ENCODE results near the gene SH2D7.
A peak's percentile ranks its signal among the peaks of the same experiment; 100 is the strongest.

Gene SH2D7

DNA sequence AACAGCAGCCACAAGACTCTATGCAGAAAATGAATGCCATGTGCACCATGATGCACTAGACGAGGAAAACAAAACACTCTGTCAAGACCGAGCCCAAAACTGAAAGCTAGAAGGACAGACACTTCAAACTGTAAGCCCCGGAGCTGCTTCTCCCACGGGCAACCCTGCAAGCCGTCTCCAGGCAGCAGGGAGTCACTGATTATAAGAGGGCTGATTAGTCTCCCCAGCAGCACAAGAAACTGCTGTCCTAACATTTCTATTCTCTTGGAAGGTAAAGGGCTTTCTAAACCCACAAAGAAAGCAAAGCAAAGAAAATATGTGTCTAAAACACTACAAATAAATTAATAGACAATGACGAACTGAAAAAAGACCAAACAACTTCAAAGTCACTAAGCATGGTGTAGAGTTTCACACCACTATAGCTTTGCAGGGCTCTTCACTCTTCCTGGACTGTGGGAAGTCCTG, 30.4 kb upstream of the SH2D7 start:
- DNase-seq (ENCODE audit: low spot score) = peak; percentile 48

DNA sequence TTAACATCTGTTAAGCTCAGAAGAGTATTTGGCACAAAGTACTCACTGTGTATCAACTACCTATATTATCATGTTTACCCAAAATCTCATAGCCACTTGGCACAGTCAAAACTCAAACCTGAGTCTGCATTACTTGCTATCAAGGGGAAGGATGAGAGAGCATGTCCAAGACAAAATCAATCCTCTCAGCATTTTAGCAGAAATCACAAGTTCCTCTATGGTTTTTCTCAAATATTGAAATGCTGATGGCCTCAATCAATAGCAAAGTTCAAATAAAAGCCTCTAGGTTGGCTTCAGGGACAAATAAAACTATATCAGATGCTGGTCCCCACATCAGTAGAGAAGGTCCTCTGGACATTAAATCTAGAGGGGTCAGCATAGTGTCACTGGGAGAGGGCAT, 29.1 kb upstream of the SH2D7 start:
- DNase-seq (ENCODE audit: low spot score) = no peak

DNA sequence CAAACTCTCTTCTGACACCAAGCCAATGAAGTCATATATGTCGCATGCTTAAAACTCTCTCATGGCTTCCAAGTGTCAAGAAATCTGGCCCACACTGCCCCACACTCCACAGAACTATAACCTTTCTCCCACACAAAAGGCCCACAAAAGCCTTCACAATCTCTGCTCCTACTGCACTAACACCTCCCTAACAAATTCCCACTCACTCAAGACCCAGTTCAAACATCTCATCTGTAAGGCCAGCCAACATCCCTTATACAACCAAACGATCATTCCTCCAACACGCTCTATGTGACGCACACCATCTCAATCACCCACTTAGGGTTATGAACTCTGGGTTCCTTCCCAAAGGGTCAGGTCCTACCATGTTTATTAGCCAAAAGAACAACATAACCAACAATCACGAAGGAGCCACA, 28.4 kb upstream of the SH2D7 start:
- DNase-seq (ENCODE audit: low spot score) = no peak

DNA sequence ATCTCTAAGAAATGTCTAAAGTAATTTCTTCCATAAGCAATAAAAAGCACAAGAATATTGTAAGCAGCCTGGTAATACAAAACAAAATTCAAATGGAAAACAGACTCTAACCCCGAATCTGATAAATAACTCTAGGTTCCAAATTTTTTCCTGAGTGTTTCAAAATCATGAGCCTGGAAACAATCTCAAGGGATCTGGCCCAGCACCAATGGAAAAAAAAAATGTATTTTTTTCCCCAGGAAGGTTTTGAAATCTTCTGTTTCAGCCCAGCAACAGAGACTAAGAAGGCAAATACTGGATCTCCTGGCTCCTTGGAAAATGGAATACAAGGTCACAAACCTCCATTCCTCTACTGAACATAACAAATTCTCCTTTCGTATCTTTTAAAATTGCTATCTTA, 27.8 kb upstream of the SH2D7 start:
- peak; percentile 27 for DNase-seq (ENCODE audit: low spot score)

DNA sequence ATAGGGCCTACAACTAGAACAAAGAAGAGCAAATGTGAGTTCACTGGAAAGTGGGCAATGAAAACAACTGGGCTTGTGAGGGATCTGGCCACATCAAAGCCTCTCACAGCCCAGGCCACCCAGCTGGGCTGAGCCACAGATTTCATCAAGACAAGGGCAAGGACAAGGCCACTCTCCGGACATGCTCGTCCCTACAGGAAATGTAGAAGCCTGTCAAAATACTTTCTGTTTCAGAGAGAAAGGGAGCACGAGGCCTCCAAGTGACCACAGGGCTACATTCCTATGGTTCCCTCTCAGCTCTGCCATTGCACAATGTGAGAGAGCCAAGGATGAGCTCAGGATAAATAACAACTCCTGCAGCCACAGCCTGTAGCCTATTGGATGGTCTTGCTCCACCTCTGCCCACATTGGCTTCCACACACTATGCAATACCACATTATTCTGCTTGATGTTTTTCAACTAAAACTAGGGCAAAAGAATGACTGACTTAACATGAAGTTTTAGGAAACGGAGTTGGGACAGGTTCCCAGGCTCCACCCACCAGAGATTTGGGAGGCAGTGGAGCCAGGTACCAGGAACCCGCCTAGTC, 27.0 kb upstream of the SH2D7 start:
- peak; percentile 93 for DNase-seq (ENCODE audit: low spot score)

DNA sequence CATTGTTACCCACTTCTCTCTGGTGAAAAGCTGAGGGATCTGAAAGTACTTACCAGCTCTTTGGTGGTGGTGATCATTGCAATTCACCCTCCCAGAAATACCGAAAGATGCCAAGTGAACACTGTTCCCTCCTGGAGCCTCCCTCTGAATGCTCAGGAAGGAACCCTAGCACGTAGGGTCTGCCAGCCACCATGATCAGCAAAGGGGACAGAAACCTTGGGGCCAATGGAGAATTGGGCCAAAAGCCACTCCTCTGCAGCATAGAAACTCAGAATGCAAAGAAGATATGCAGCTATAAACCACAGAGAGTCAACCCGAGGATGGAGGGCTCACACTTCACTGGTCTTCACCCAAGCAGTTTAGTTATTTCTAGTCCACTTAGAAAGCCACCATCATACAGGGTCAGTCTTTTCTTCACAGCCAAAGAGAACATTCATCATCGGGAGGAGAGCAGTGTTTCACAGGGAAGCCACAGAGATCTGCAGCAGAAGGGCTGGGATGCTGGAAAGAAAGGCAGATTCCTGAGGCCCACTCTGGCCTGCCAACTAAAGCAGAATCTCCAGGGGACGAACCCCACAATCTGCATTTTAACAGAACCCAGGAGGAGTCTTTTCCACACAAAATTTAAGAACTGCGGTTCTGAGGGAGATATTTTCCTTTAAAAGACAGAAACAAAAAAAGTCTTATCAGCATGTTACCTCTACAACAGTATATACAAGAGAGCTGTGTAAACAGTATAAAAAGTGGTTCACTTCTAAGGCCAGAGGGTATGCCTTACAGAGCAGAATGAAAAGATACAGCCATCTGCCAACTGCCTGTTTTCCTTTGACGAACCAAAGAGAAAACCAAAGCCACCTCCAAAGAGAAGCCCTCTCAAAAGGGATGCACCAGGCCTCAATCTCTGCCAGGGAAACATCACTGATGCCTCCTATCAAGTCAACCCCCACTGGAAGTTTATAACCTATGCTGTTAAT, 26.1 kb upstream of the SH2D7 start:
- DNase-seq (ENCODE audit: low spot score) = peak; percentile 26

DNA sequence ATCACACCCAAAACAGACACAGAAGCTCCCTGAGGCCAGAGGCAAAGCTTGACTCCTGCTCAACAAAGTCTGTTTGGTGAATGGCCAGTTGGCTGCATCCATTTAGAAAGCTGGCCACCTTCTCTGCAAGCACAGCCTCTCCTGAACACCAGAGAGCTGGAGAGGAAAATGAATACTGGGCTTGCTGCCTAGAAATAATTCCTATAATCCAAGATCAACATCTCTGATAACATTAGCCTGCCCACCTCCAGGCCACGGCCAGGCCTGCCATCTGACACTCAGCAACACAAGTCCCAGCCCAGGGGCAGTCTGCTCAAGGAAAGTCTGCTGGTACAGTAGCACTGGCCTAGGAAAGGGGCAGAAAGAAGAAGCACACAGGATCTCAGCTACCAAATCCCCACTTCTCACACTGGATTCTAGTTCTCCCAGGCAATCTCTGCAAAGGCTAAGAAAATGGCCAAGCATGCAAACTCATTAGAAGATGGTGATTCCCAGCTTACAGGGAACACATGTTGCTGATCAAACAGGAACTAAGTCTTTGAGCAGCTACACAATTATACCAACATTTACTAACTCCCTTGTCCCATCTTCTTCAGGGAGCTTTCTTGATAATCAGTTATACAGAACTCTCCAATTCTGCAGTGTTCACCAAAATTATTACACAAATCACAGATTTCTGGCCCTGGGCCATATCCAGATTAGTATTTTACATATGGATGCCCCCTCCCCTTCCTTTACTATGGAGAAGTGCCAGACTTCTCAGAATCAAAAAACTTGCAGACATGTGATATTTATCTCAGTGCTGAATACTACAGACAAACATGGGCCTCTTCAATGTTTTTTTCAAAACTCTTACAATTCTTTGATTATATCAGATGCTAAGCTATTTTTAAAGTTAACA, 24.8 kb upstream of the SH2D7 start:
- no peak for DNase-seq (ENCODE audit: low spot score)

DNA sequence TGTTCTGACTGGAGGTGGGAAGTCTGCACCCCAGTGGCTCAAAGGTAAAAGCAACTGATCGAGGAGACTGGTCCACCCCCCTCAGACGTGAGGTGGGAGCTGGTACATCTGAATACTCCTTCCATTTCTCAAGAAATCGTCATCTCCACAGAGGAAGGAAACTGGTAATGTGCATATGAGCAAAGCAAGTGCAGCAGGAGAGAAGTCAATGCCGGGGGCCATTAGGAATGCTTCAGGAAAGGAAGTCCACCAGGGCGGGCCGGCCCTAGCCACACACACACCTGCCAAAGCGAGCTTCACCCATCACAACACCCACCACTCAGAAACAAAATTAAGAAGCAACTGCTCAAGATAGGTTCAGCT, 23.3 kb upstream of the SH2D7 start:
- DNase-seq (ENCODE audit: low spot score) = no peak

DNA sequence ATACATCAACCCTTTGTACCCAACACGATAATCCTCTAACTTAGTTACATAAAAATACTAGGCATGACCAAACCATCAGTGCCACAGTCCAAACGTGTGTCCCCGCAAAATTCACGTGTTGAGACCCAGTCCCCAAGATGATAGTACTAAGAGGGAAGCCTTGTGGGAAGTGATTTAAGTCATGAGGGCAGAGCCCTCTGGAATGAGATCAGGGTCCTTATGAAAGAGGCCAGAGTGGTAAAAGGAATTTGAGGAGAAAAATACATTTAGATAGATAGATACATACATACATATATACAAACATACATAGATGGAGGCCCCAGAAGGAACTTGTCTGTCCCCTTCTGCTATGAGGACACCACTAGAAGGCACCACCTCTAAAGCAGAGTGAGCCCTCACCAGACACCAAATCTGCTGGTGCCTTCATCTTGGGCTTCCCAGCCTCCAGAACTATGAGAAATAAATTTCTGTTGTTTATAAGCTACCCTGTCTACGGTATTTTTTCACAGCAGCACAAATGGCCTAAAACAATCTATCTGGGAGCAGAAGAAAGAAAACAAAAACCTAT, 22.8 kb upstream of the SH2D7 start:
- no peak for DNase-seq (ENCODE audit: low spot score)

DNA sequence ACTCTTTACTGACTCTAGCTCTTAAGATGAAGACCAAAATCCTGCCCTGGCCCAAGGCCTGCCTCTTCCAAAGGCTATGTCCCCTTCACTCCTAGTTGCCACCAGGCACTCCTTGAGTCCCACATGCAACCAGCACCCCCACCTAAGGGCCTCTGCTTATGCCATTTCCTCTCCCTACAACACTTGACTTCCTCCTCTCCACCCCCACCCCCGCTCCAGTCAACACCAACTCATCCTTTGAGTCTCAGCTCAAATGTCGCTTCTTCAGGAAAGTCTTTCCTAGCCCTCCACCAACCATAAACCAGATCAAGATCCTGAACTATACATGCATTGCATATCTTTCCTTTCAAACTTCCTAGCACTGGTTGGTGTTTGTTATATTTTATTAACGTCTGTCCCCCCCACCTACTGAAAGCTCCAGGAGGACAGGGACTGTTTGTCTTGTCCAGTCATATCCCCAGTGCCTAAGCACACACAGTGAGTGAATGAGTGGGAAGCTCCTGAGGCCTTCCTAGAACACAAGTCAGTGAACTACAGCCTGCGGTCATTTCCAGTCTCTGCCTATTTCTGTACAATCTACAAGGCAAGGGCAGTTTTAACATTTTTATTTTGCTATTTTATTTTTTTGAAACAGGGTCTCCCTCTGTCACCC, 22.2 kb upstream of the SH2D7 start:
- DNase-seq (ENCODE audit: low spot score) = no peak

DNA sequence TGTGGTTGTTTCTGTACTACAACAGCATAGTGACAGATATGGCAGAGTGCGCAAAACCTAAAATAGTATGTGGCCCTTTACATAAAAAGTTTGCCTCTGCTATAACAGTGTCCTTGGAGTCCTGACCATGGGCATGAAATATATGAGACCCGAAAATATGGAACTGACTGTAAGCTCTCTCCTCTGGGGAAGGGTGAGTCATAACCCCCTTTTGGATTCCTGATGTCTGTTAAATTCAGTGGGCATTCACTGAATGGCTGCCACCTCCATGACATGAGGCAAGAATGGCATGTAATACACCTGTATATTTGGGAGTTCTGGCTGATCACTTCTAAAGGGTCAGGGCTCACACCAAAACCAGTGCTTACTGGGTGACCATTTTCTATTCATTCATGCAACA, 21.0 kb upstream of the SH2D7 start:
- DNase-seq (ENCODE audit: low spot score) = no peak

DNA sequence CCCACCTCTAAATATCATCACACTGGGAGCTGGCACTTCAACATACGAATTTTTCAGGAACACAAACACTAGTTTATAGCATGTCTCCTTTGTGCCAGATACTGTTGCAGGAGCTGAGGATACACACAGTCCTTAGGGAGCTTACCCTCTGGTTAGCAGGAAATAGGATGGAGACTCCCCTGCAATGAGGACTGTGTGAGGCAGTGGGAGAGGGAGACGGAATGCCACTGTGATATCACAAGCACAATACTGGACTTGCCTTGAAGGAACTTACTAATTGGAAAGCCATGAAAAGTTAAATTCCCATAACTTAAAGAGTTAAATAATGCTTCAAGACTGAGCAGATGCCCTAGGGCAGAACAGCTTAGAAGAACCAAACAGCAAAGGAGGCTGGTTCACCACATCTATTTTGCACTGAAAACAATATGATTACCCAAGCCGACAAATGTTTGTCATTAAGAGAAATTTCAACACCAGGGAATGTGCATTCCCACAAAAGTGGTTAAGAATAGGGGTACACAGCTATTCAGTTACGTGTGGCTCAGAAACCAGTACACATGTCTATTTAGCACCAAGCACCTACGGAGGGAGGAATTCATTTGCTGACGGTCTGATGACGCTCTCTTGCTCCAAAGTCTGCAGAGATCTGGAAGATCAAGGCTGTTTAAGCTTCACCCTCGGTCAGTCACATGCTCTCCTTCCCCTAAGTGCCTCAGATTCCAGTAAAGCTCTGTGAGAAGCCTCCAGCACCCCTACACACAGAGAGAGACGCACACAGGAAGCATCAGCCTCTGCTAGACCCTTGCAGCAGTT, 20.1 kb upstream of the SH2D7 start:
- peak; percentile 50 for DNase-seq (ENCODE audit: low spot score)

DNA sequence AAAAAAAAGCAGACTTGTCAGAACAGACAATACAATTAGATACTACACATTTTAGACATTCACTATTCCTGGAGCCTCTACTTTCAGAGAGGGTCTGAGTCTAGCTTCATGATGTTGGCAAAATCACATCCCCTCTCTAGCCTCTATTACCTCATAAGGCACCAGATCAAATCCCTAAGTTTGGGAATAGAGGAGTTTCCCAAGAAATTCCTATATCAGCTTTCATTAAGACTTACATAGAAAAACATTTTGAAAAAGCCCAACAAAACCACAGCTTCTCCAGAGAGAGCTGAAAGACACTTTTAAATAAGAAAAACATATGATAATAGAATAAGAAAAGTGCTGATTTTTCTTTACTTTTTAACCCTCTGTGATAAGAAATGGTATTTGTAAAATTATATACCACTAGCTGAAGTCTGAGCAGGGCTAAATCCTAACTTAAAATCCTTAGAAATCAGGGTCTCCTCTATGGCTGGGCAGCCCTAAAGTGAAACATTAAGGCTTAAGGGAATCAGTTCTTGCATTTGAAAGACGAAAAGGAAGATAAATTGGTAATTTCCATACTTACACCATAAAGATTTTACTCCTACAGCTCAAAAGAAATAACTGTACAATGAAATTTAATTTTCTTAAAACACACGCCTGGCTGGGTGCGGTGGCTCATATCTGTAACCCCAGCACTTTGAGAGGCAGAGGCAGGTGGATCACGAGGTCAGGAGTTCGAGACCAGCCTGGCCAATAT, 19.1 kb upstream of the SH2D7 start:
- no peak for DNase-seq (ENCODE audit: low spot score)

DNA sequence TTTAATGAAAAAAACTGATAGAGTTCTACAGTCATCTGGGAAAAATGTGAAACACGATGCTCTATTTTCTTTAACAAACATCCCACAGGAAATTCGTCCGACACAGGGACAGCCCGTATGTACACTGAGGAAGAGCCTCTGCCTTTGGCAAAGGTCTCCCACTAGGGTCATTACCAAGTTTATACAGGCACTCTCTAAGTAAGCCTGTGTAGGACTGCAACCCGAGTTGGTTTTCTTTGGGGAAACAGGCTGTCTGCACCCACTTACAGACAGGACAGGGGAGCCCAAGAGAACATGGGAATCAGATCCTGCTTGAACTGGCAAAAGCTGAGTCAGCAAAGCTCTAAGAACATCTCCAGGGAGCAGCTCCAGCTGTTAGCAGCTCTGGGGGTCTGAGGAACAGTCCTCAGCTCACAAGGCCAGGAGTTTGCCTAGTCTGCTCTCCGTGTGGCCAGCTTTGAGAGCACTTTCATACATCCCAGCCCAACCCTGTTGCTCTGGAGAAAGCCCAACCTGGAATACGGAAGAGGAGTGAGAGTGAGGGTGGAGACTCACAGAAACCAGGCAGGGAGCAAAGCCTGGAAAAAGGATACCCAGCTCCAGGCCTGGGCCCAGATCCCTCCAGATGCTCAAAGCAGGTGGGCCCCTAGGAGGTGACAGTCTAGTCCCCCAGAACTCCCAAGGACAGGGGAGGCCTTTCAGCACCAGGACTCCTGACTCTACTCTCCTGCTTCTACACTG, 16.7 kb upstream of the SH2D7 start:
- peak; percentile 70 for DNase-seq (ENCODE audit: low spot score)

DNA sequence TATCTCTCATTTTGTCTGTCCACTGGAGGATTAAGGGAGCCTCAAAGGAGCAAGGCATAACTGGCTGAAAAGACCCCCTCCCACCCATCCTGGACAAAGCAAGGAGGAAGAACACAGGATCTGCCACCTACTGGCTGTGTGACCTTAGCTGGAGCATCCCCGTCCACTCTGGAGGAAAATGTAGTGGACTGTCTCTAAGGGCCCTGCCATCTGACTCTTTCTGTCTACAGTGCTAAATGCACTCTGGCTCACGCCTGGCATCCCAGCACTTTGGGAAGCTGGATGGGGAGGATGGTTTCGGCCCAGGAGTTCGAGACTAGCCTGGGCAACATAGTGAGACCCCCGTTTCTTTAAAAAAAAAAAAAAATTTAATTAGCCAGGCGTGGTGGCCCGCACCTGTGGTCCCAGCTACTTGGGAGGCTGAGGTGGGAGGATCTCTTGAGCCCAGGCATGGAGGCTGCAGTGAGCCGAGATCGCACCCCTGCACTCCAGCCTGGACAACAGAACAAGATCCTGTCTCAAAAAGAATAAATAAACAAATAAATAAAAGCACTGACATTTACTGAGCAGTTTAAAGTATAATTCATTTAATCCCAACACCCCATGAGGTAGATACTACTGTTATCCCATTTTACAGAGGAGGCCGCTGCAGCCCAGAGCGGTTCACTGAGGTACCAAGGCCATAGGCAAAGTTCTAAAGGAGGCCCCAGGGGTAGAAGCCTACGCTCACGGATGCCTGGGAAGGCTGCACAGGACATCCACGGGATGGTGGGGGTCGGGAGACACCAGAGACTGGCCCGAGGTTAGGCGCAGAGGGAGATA, 15.9 kb upstream of the SH2D7 start:
- DNase-seq (ENCODE audit: low spot score) = no peak

DNA sequence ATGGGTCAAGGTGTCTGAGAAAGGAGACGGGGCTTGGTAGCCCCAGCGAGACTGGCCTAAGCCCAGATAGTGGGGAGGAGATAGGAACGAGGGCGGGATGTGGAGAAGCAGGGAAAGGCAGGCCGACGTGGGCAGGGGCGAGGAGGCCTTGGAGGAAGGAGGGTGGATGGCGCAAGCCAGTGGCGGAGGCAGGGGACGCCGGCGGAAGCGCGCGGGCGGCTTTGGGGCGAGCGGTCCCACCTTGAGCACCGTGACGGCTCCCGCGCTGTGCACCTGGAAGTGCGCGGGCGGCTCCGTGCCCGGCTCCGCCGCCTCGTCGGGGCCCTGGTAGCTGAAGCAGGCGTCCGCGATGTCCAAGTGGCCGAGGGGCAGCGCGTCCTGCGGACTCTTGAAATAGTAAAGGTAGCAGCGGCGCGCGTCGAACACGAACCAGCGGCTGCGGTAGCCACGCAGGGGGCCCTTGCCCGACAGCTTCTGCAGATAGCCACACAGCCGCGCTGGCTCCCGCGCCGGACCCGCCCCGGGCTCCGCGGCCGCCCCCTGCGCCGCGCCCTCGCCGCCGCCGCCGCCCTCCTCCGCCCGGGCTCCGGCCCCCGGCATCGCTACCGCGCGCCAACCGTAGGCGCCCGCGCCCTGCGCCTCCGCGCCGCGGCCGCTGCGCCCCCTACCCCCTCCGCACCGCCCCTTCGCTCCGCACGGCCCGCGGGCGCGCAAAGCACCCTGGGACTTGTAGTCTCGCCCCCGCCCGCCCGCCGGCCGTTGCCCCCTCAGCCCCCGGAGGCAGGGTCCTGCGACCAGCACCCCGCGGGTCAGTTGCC, 15.1 kb upstream of the SH2D7 start, which contains the start of gene TBC1D2B:
TBC1D2B (minus strand) TSS at position 659 of the 818 bp plus-strand sequence; CDS start at position 600, 59 bp downstream.
- DNase-seq (ENCODE audit: low spot score) = peak; percentile 81

DNA sequence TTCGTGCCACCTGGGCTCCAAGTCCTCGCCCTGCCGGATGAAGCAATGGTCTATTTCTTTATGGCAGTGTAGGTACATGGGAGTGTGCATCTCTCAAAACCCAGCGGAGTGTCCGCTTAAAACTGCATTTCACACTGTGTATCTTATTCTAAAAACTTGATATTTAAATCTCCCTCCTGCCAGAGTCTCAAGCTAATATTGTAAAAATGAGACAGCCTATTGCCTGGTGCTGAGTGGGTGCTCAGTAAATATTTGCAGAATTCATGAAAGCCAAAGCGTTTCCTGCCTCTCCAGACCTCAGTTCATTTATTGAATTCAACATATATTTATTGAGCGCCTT, 14.5 kb upstream of the SH2D7 start:
- DNase-seq (ENCODE audit: low spot score) = no peak
